ENCODE results near the gene TUBB4A.

DNA sequence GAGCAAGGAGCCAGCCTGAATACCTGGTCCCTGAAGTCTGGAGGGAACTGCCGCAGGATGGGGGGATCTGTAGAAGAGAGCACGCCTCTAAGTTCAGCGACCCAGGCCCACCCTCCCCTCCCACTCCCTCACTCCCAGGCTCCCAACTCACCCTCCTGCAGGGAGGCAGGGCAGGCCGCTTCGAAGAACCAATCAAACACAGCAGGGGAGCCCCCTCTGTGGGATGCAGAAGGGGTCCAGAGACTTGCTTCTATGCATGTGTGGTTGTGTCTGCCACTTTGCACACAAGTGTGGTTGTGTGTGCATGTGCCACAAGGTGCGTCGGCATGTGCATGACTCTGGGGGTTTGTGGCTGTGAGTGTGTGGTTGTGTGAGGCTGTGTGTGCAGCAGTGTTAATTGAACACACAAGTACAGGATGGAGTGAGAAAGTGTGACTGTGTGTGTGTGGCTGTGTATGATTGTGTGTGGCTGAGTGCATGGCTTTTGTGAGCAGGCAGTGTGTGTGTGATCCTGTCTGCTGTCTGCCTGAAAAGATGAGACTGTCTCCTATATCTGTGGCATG lies 22.2 kb downstream of the TUBB4A start:
- TF ChIP-seq, protein P1, sequence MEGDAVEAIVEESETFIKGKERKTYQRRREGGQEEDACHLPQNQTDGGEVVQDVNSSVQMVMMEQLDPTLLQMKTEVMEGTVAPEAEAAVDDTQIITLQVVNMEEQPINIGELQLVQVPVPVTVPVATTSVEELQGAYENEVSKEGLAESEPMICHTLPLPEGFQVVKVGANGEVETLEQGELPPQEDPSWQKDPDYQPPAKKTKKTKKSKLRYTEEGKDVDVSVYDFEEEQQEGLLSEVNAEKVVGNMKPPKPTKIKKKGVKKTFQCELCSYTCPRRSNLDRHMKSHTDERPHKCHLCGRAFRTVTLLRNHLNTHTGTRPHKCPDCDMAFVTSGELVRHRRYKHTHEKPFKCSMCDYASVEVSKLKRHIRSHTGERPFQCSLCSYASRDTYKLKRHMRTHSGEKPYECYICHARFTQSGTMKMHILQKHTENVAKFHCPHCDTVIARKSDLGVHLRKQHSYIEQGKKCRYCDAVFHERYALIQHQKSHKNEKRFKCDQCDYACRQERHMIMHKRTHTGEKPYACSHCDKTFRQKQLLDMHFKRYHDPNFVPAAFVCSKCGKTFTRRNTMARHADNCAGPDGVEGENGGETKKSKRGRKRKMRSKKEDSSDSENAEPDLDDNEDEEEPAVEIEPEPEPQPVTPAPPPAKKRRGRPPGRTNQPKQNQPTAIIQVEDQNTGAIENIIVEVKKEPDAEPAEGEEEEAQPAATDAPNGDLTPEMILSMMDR (IDR thresholded peaks at IDR 0.05): no peak
- no peak for TF ChIP-seq EP300 (IDR thresholded peaks at IDR 0.05)
